Panc1 (cell line): ENCODE data around the gene IER3. TPM values are rescaled to one million over a fixed set of nuclear protein-coding genes. Genes with fewer than 3 reads are reported as not detected.
A peak's percentile ranks its signal among the peaks of the same experiment; 100 is the strongest.

ENCODE experiments used
- ATAC-seq: fragments of 200-7000 bp; cut with Tn5 transposase; 2 replicates; pipeline ENCODE4 v1.9.1; 2020; ENCODE audit warnings: mild to moderate bottlenecking, moderate library complexity
- Bru-seq: library from RNA; stranded (reverse); fragments of 400-500 nt; gene quantifications from one replicate; lab custom pipeline; 2021; lab: Mats Ljungman, UMichigan
- BruChase-seq, 2 experiments: library from RNA; stranded (reverse); fragments of 400-500 nt; gene quantifications; one replicate each; lab custom pipeline; 2021; lab: Mats Ljungman, UMichigan
- BruUV-seq: library from RNA; stranded (reverse); fragments of 400-500 nt; replicated peaks from 2 replicates; lab custom pipeline; 2021; lab: Mats Ljungman, UMichigan
- CTCF ChIA-PET: fragments of 300-600 bp; sonication (Branson Sonifier 250); formaldehyde crosslinking; loops from one replicate; lab custom pipeline; 2022; ENCODE audit warnings: antibody characterized with exemption; lab: Charles Lee
- POLR2A ChIA-PET: fragments of 300-600 bp; sonication (Branson Sonifier 250); formaldehyde crosslinking; loops from one replicate; lab custom pipeline; 2022; ENCODE audit warnings: antibody characterized with exemption; lab: Charles Lee
- DNase-seq: peaks from one replicate; pipeline ENCODE4 v3.0.0-alpha.2; 2010; ENCODE audit warnings: low read depth, low spot score
- H3K27ac ChIP-seq: 2 replicates; pipeline ENCODE4 v1.5.1; 2011; ENCODE audit warnings: mild to moderate bottlenecking, low read length, inconsistent platforms
- H3K27me3 ChIP-seq: fragments of 200-500 bp; sonication (Bioruptor generic); 2 replicates; pipeline ENCODE4 v1.6.0; 2014; ENCODE audit warnings: low read length, inconsistent platforms; ENCODE audit not compliant: control insufficient read depth, insufficient read depth
- H3K36me3 ChIP-seq: fragments of 200-500 bp; sonication (Bioruptor generic); 2 replicates; pipeline ENCODE4 v1.5.1; 2014; ENCODE audit warnings: inconsistent platforms, mild to moderate bottlenecking, low read length, moderate library complexity; ENCODE audit not compliant: control insufficient read depth, insufficient read depth
- H3K4me1 ChIP-seq: 2 replicates; pipeline ENCODE4 v1.5.1; 2011; ENCODE audit warnings: inconsistent platforms, mild to moderate bottlenecking, low read length, moderate library complexity; ENCODE audit not compliant: control insufficient read depth, insufficient read depth
- H3K4me3 ChIP-seq, 2 experiments: 2 replicates each; pipeline ENCODE4 v1.5.1; 2011 to 2012; ENCODE audit warnings: low read depth in 2 of 2, low read length in 2 of 2, mild to moderate bottlenecking in 2 of 2, inconsistent platforms in 1 of 2, moderate library complexity in 1 of 2
- H3K9me3 ChIP-seq: fragments of 200-500 bp; sonication (Bioruptor generic); 2 replicates; pipeline ENCODE4 v1.5.1; 2014; ENCODE audit warnings: low read depth, mild to moderate bottlenecking, inconsistent platforms, low read length, moderate library complexity; ENCODE audit not compliant: control insufficient read depth, insufficient read depth
- CTCF ChIP-seq: fragments of 450-650 bp; IDR thresholded peaks from 2 replicates; pipeline ENCODE4 v1.5.1; 2017; ENCODE audit warnings: mild to moderate bottlenecking
- POLR2AphosphoS5 ChIP-seq: IDR thresholded peaks from 2 replicates; pipeline ENCODE4 v1.6.1; 2012; ENCODE audit warnings: mild to moderate bottlenecking, low read depth, low read length, moderate library complexity
- SIN3A ChIP-seq: IDR thresholded peaks from 2 replicates; pipeline ENCODE4 v1.6.1; 2012; ENCODE audit warnings: low read depth, mild to moderate bottlenecking, low read length, moderate library complexity, borderline replicate concordance; ENCODE audit not compliant: insufficient read depth
- TCF7L2 ChIP-seq: IDR thresholded peaks from 2 replicates; pipeline ENCODE4 v1.6.1; 2011; ENCODE audit warnings: mild to moderate bottlenecking, low read depth, low read length, inconsistent platforms
- in situ Hi-C: cut with HindIII; loops from 2 replicates; pipeline ENCODE4 v1.10.0; 2016; ENCODE audit warnings: low sequenced_read_pairs, low pct_unique_long_range_greater_than_20kb
- intact Hi-C: fragments of 100-400 bp; cut with micrococcal nuclease; formaldehyde crosslinking; loops from one replicate; pipeline ENCODE4 v1.10.0; 2022; ENCODE audit not compliant: unreplicated experiment
- long read RNA-seq: library from polyadenylated mRNA; unstranded; transcript quantifications from one replicate; pipeline ENCODE4 v2.0.0, GENCODE V29; 2021; ENCODE audit not compliant: unreplicated experiment
- polyA plus RNA-seq: library from polyadenylated mRNA; unstranded; fragments of >200 nt; gene quantifications from one replicate; pipeline ENCODE4 v1.2.1, GENCODE V29; 2012; ENCODE audit warnings: missing spikeins; ENCODE audit not compliant: insufficient read length
- total RNA-seq: library from RNA; stranded (reverse); gene quantifications from one replicate; pipeline ENCODE4 v1.2.1, GENCODE V29; 2021; ENCODE audit not compliant: unreplicated experiment
- TF ChIP-seq, protein P1 (sequence below), 2 experiments: IDR thresholded peaks; 2 replicates each; pipeline ENCODE4 v1.6.1; 2011 to 2012; ENCODE audit warnings: low read depth in 2 of 2, control low read depth in 1 of 2, low read length in 1 of 2, mild to moderate bottlenecking in 1 of 2, moderate library complexity in 1 of 2; ENCODE audit not compliant: insufficient read depth in 1 of 2

Gene IER3
- total RNA-seq (106 TPM), Bru-seq, nascent RNA (percentile 99 among the genes with signal in this experiment), BruChase-seq, experiment 1, labeled RNA remaining after a 2-hour chase (percentile 99 among the genes with signal in this experiment), BruChase-seq, experiment 2, labeled RNA remaining after a 6-hour chase (percentile 95 among the genes with signal in this experiment)
- polyA plus RNA-seq, result 166 TPM
- long read RNA-seq, transcript IER3-202 (1 exons, 1,350 nt), result major isoform, 68 of 75 reads
- long read RNA-seq, transcript IER3-201 (2 exons, 1,244 nt), result minor isoform, 7 of 75 reads
- long read RNA-seq, partial matches to known transcripts, result 0 of 75 reads
- long read RNA-seq, other reads (novel, unspliced or antisense), result 0 of 75 reads

DNA sequence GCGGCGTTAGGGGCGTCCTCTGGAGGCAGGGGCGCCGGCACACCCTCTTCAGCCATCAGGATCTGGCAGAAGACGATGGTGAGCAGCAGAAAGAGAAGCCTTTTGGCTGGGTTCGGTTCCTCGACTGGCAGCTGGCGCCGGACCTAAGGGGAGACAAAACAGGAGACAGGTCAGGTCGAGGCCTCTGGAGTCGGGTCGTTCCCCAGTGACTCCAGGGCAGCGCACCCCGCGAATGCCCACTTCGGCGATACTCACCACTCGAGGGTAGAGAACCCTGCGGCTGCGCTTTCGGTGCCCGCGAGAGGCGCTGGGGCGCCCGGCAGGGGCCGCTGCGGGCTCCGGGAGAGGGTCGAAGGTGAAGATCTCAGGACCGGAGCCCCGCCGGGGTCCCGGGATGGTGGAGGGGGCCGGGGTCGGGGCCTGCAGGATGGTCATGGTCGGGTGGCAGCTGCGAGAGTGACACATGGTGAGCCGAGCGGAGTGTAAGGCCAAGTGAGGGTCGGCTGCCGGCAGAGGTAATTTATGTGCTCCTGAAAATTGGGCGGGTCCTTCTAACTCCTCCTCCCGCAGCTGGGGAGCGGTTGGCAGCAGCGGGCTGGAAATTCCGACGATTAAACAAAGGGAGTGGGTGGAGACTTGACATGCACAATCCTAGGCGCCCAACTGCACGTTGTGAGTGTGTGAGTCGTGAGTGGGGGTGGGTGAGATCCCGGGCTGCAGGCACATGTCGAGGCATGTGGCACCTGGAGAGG lies at the start of gene IER3:
Gene IER3, minus strand, starts transcription at position 494 of the 752 bp plus-strand sequence. Its CDS starts 29 bp downstream, at position 465.
- TF ChIP-seq, protein P1, sequence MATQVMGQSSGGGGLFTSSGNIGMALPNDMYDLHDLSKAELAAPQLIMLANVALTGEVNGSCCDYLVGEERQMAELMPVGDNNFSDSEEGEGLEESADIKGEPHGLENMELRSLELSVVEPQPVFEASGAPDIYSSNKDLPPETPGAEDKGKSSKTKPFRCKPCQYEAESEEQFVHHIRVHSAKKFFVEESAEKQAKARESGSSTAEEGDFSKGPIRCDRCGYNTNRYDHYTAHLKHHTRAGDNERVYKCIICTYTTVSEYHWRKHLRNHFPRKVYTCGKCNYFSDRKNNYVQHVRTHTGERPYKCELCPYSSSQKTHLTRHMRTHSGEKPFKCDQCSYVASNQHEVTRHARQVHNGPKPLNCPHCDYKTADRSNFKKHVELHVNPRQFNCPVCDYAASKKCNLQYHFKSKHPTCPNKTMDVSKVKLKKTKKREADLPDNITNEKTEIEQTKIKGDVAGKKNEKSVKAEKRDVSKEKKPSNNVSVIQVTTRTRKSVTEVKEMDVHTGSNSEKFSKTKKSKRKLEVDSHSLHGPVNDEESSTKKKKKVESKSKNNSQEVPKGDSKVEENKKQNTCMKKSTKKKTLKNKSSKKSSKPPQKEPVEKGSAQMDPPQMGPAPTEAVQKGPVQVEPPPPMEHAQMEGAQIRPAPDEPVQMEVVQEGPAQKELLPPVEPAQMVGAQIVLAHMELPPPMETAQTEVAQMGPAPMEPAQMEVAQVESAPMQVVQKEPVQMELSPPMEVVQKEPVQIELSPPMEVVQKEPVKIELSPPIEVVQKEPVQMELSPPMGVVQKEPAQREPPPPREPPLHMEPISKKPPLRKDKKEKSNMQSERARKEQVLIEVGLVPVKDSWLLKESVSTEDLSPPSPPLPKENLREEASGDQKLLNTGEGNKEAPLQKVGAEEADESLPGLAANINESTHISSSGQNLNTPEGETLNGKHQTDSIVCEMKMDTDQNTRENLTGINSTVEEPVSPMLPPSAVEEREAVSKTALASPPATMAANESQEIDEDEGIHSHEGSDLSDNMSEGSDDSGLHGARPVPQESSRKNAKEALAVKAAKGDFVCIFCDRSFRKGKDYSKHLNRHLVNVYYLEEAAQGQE (IDR thresholded peaks at IDR 0.05; ENCODE audit: insufficient read depth in 1 of 2, low read depth in 2 of 2, low read length in 1 of 2), result peak in 1 of 2 experiments; percentile 14; a peak in 1 of 4 replicates
- TF ChIP-seq SIN3A (peak; percentile 95), CTCF (peak; percentile 79), POLR2AphosphoS5 (peak; percentile 100), TCF7L2 (no peak)
- ATAC-seq, result peak; percentile 58
- H3K4me1 ChIP-seq, result peaks cover 47% of the 10 kb centered on the region
- ChIA-PET CTCF (interaction anchor here (0.5 to 1.0 kb wide), 7 partner anchors 11 to 740 kb away, joined by 3 to 9 read pairs (median 5); partner anchors contain the start of gene DDR1), POLR2A (interaction anchor here (0.5 to 1.3 kb wide), 2 partner anchors 38 to 67 kb away, joined by 3 read pairs; no protein-coding TSS in a partner anchor)
- H3K9me3 ChIP-seq, result no peaks in the 10 kb centered on the region
- intact Hi-C loops, result loop anchor here (1.0 to 5.0 kb wide), 3 partner anchors 38 to 133 kb away; no protein-coding TSS in a partner anchor
- peaks cover 12% of the 10 kb centered on the region; the same call in 1 of the 2 replicates for H3K36me3 ChIP-seq
- BruUV-seq, result no TSS peak
- H3K4me3 ChIP-seq, result peak within 1 kb of the TSS; percentile 81 to 85
- DNase-seq, result peak; percentile 89
- in situ Hi-C loops, result no loop called here
- H3K27ac ChIP-seq, result peak within 1 kb of the TSS; percentile 97
- no peaks in the 10 kb centered on the region for H3K27me3 ChIP-seq

DNA sequence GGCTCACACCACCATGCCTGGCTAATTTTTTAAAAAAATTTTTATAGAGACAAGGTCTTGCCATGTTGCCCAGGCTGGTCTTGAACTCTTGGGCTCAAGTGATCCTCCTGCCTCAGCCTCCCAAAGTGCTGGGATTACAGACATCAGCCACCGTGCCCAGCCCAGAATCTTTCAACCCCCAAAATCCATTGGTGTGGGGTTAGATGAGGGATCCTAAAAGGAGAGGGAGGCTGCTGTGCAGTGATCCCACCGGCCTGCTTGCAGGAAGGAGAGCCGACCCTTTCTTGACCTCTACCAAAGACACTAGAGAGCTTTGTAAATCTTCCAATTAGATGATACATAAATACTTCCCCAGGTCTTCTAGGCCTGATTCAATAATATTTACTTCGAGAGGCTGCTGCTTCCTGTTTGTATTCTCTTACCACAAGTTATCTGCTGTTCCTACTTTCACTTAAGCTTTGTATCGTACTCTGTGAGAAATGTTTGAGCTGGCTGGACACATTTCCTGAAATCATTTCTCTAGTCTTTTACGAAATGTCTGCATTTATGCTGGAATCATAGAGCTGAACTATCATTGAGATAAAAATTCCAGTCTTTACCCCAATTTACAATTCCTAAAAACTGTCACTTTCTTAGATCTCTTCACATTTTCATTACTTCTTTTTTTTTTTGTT lies 49.3 kb upstream of the IER3 start:
- Histone ChIP-seq H3K9me3 (no peaks in the 10 kb centered on the region), H3K36me3 (no peaks in the 10 kb centered on the region), H3K4me1 (peaks cover 22% of the 10 kb centered on the region; the same call in 1 of the 2 replicates), H3K27me3 (no peaks in the 10 kb centered on the region), H3K27ac (peak overlapping the region; percentile 78), H3K4me3 (peak overlapping the region in 1 of 2 experiments; percentile 23; a peak in 2 of 4 replicates)
- ATAC-seq (peak; percentile 78), DNase-seq (no peak)
- TF ChIP-seq SIN3A (no peak), POLR2AphosphoS5 (no peak), CTCF (no peak), TCF7L2 (no peak)
- TF ChIP-seq, protein P1 (IDR thresholded peaks at IDR 0.05; ENCODE audit: insufficient read depth in 1 of 2, low read depth in 2 of 2, low read length in 1 of 2), result no peak
- no TSS peak for BruUV-seq
- POLR2A ChIA-PET, result interaction anchor here (0.5 kb wide), 2 partner anchors 9 to 30 kb away, joined by 3 read pairs; no protein-coding TSS in a partner anchor
- in situ Hi-C loops, result no loop called here
- CTCF ChIA-PET, result interaction anchor here (0.6 kb wide), 1 partner anchor 261 kb away, joined by 7 read pairs; no protein-coding TSS in a partner anchor
- intact Hi-C loops, result no loop called here
